DMS79 (cell line): ENCODE measurements around the gene IGLON5.

Experiments
- DNase-seq: peaks from one replicate; lab custom pipeline; 2025; lab: John Stamatoyannopoulos, UW

IGLON5 gene

GRCh38 chr19:51339313-51339686 is 27.9 kb downstream of the IGLON5 start:
- no peak for DNase-seq

GRCh38 chr19:51339687-51340656 is 28.5 kb downstream of the IGLON5 start:
- DNase-seq = peak; percentile 58

- DNase-seq = no peak
These were observed 29.6 kb downstream of the IGLON5 start for GRCh38 chr19:51341066-51341465.

- no peak for DNase-seq
These were observed 30.6 kb downstream of the IGLON5 start, which contains the start of gene VSIG10L for GRCh38 chr19:51341976-51342580. Gene VSIG10L (minus strand): TSS chr19:51342139. CDS start chr19:51342124, 15 bp downstream.

- no peak for DNase-seq
These were observed 31.5 kb downstream of the IGLON5 start for GRCh38 chr19:51342631-51343569.

- no peak for DNase-seq
These were observed 33.7 kb downstream of the IGLON5 start for GRCh38 chr19:51345076-51345620.

- no peak for DNase-seq
These were observed 35.3 kb downstream of the IGLON5 start for GRCh38 chr19:51346742-51347141.

- no peak for DNase-seq
These were observed 35.9 kb downstream of the IGLON5 start for GRCh38 chr19:51347209-51347928.

GRCh38 chr19:51351266-51351990 is 40.0 kb downstream of the IGLON5 start:
- no peak for DNase-seq

- no peak for DNase-seq
These were observed 41.4 kb downstream of the IGLON5 start for GRCh38 chr19:51352783-51353360.

GRCh38 chr19:51354103-51354741 is 42.8 kb downstream of the IGLON5 start:
- DNase-seq = peak; percentile 12

- DNase-seq = no peak
These were observed 43.3 kb downstream of the IGLON5 start for GRCh38 chr19:51354742-51355148.

GRCh38 chr19:51356159-51356801 is 44.8 kb downstream of the IGLON5 start:
- DNase-seq = no peak

- DNase-seq = no peak
These were observed 46.5 kb downstream of the IGLON5 start for GRCh38 chr19:51357952-51358351.

- DNase-seq = no peak
These were observed 47.9 kb downstream of the IGLON5 start for GRCh38 chr19:51359294-51359693.

- no peak for DNase-seq
These were observed 49.8 kb downstream of the IGLON5 start for GRCh38 chr19:51361239-51361638.

- DNase-seq = no peak
These were observed 53.0 kb downstream of the IGLON5 start for GRCh38 chr19:51364200-51365106.
